ENCODE measurements around the gene SLC36A4.

DNA sequence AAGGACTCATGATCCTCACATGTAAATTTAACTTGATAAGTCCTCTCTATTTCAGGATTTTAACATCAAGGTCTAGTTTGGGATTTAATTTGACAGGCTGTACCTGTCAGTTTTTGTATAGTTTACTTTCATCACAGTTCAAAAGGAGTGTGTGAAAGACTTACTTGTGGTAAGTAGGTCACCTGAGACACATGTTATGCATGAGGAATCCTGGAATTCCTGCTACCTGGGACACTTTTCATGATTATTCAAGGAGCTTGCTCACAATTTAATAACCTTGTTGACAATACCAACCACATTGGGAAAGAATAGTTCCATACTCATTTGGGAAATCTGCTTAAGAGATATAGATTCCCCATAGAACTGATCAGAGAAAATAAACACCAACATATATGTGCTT, 15.8 kb upstream of the SLC36A4 start:
- no peak for TF ChIP-seq POLR2A (IDR thresholded peaks at IDR 0.05)
- TF ChIP-seq, protein P1, sequence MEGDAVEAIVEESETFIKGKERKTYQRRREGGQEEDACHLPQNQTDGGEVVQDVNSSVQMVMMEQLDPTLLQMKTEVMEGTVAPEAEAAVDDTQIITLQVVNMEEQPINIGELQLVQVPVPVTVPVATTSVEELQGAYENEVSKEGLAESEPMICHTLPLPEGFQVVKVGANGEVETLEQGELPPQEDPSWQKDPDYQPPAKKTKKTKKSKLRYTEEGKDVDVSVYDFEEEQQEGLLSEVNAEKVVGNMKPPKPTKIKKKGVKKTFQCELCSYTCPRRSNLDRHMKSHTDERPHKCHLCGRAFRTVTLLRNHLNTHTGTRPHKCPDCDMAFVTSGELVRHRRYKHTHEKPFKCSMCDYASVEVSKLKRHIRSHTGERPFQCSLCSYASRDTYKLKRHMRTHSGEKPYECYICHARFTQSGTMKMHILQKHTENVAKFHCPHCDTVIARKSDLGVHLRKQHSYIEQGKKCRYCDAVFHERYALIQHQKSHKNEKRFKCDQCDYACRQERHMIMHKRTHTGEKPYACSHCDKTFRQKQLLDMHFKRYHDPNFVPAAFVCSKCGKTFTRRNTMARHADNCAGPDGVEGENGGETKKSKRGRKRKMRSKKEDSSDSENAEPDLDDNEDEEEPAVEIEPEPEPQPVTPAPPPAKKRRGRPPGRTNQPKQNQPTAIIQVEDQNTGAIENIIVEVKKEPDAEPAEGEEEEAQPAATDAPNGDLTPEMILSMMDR (IDR thresholded peaks at IDR 0.05), result no peak
